ENCODE data around the gene CDH4. TPM values are rescaled to one million over a fixed set of nuclear protein-coding genes. Genes with fewer than 3 reads are reported as not detected.

Gene CDH4
- total RNA-seq, 1 donor from 2014 or later, result 8.3 TPM

DNA sequence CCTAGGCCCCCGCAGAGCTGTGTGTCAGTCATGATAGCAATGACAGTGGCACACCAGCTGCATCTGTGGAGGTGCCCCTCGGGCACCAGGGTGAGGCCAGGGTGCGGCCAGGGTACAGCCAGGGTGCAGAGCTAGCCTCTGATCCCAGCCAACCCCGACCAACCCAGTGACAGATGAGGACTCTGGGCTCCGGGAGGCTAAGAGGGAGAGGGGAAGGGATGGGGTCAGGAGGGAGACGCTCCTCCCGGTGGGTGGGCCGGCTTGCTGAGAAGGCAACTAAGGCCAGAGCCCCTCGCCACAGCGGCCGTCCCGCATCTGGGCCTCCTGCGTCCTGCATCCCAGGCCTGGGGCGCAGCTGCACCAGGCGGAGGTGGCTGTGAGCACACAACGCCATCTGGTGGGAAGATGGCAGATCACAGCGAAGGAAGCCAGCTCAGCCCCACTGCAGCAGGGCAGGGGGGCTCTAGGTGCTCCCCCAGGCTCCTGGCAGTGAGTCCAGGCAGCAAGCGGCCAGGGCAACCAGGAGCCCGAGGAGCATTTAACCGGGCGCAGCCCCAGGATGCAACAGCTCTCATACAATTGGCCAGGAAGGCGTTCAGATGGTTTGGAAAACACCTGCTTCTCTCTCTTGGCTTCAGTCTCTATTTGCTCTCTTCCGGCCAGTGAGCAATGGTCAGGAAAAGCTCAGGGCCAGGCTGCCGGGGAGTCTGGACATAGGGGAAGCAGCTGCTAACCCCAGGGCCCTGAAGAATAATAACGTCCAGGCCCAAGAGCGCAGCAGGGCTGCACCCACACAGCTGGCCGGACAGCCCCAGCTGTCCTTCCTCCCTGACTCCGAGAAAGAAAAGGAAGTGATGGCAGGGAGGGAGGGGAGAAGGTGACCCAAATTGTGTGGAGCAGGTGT is 644.2 kb downstream of the CDH4 start:
- Mint-ChIP-seq H3K4me1 (ENCODE audit: unreplicated experiment) (no peaks in the 10 kb centered on the region), H3K4me3 (no peak overlapping the region), H3K27me3 (peaks cover 19% of the 10 kb centered on the region), H3K36me3 (no peaks in the 10 kb centered on the region), H3K9me3 (peaks cover 4% of the 10 kb centered on the region), H3K27ac (no peak overlapping the region)
- TF ChIP-seq, protein P1, sequence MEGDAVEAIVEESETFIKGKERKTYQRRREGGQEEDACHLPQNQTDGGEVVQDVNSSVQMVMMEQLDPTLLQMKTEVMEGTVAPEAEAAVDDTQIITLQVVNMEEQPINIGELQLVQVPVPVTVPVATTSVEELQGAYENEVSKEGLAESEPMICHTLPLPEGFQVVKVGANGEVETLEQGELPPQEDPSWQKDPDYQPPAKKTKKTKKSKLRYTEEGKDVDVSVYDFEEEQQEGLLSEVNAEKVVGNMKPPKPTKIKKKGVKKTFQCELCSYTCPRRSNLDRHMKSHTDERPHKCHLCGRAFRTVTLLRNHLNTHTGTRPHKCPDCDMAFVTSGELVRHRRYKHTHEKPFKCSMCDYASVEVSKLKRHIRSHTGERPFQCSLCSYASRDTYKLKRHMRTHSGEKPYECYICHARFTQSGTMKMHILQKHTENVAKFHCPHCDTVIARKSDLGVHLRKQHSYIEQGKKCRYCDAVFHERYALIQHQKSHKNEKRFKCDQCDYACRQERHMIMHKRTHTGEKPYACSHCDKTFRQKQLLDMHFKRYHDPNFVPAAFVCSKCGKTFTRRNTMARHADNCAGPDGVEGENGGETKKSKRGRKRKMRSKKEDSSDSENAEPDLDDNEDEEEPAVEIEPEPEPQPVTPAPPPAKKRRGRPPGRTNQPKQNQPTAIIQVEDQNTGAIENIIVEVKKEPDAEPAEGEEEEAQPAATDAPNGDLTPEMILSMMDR (conservative IDR thresholded peaks at IDR 0.05), result peak; percentile 88
- no peak for DNase-seq (ENCODE audit: extremely low spot score, unreplicated experiment)

GRCh38 chr20:61897401-61898295 is 645.6 kb downstream of the CDH4 start:
- Mint-ChIP-seq H3K9me3 (no peaks in the 10 kb centered on the region), H3K27ac (no peak overlapping the region), H3K4me1 (ENCODE audit: unreplicated experiment) (peaks cover 5% of the 10 kb centered on the region), H3K36me3 (no peaks in the 10 kb centered on the region), H3K4me3 (no peak overlapping the region), H3K27me3 (peaks cover 21% of the 10 kb centered on the region)
- TF ChIP-seq, protein P1 (conservative IDR thresholded peaks at IDR 0.05), result no peak
- DNase-seq (ENCODE audit: extremely low spot score, unreplicated experiment), result no peak

- Mint-ChIP-seq H3K36me3 (no peaks in the 10 kb centered on the region), H3K9me3 (no peaks in the 10 kb centered on the region), H3K4me3 (no peak overlapping the region), H3K4me1 (ENCODE audit: unreplicated experiment) (peaks cover 5% of the 10 kb centered on the region), H3K27ac (no peak overlapping the region), H3K27me3 (peaks cover 21% of the 10 kb centered on the region)
- no peak for DNase-seq (ENCODE audit: extremely low spot score, unreplicated experiment)
- TF ChIP-seq, protein P1 (conservative IDR thresholded peaks at IDR 0.05), result no peak
These were observed 646.3 kb downstream of the CDH4 start for GRCh38 chr20:61898405-61898804.

- Mint-ChIP-seq H3K4me1 (ENCODE audit: unreplicated experiment) (peaks cover 5% of the 10 kb centered on the region), H3K9me3 (no peaks in the 10 kb centered on the region), H3K27me3 (peaks cover 14% of the 10 kb centered on the region), H3K4me3 (no peak overlapping the region), H3K27ac (no peak overlapping the region), H3K36me3 (no peaks in the 10 kb centered on the region)
- no peak for DNase-seq (ENCODE audit: extremely low spot score, unreplicated experiment)
- TF ChIP-seq, protein P1 (conservative IDR thresholded peaks at IDR 0.05), result no peak
These were observed 648.2 kb downstream of the CDH4 start for GRCh38 chr20:61900011-61900944.

- no peak overlapping the region for H3K4me3 Mint-ChIP-seq
- TF ChIP-seq, protein P1 (conservative IDR thresholded peaks at IDR 0.05), result no peak
- no peak for DNase-seq (ENCODE audit: extremely low spot score, unreplicated experiment)
- no peaks in the 10 kb centered on the region for H3K36me3 Mint-ChIP-seq
- peaks cover 14% of the 10 kb centered on the region for H3K27me3 Mint-ChIP-seq
- H3K4me1 Mint-ChIP-seq (ENCODE audit: unreplicated experiment), result peaks cover 5% of the 10 kb centered on the region
- H3K27ac Mint-ChIP-seq, result no peak overlapping the region
- no peaks in the 10 kb centered on the region for H3K9me3 Mint-ChIP-seq
These were observed 648.9 kb downstream of the CDH4 start for GRCh38 chr20:61900945-61901293.
